Kidney (tissue), 14 donors: ENCODE measurements around the gene AP5Z1. TPM values are rescaled to one million over a fixed set of nuclear protein-coding genes. Genes with fewer than 3 reads are reported as not detected.
A peak's percentile ranks its signal among the peaks of the same experiment; 100 is the strongest.

Source experiments
- DNase-seq, 5 donors: peaks; one replicate each; pipeline ENCODE4 v3.0.0-alpha.2; 2013 to 2020
- FAIRE-seq: peaks from 2 replicates; lab custom pipeline; 2012; peaks lifted over from hg19 to GRCh38; lab: Jason Lieb, UNC
- H3K27ac ChIP-seq, 2 donors: one replicate each; pipeline ENCODE4 v1.7.0; 2013; ENCODE audit warnings: low read depth in 2 of 2, low read length in 2 of 2, inconsistent platforms in 1 of 2
- H3K27me3 ChIP-seq: one replicate; pipeline ENCODE4 v1.7.1; 2013; ENCODE audit warnings: low read length, inconsistent platforms; ENCODE audit not compliant: control insufficient read depth, insufficient read depth
- H3K36me3 ChIP-seq, 3 donors: one replicate each; pipeline versions ENCODE4 v1.7.0 to v1.7.1; 2013; ENCODE audit warnings: low read length in 3 of 3, control low read depth in 1 of 3, inconsistent platforms in 1 of 3; ENCODE audit not compliant: insufficient read depth in 3 of 3, control insufficient read depth in 2 of 3
- H3K4me1 ChIP-seq, 3 donors: one replicate each; pipeline versions ENCODE4 v1.7.0 to v1.7.1; 2013; ENCODE audit warnings: low read length in 3 of 3, inconsistent platforms in 1 of 3, low read depth in 1 of 3; ENCODE audit not compliant: control insufficient read depth in 2 of 3, insufficient read depth in 2 of 3
- H3K4me3 ChIP-seq, 3 donors: one replicate each; pipeline versions ENCODE4 v1.7.0 to v1.8.1; 2013; ENCODE audit warnings: low read length in 3 of 3, control low read depth in 1 of 3, inconsistent platforms in 1 of 3
- H3K9ac ChIP-seq, 3 donors: one replicate each; pipeline versions ENCODE4 v1.7.0 to v1.7.1; 2013; ENCODE audit warnings: low read length in 3 of 3, control low read depth in 1 of 3, inconsistent platforms in 1 of 3
- H3K9me3 ChIP-seq, 3 donors: one replicate each; pipeline versions ENCODE4 v1.7.0 to v1.7.1; 2013; ENCODE audit warnings: low read length in 3 of 3, control low read depth in 1 of 3, inconsistent platforms in 1 of 3; ENCODE audit not compliant: control insufficient read depth in 2 of 3, insufficient read depth in 1 of 3
- CTCF ChIP-seq: IDR thresholded peaks from 3 replicates; pipeline ENCODE4 v1.5.1; 2012; ENCODE audit warnings: mild to moderate bottlenecking, moderate library complexity, borderline replicate concordance; ENCODE audit not compliant: insufficient read depth; ENCODE audit errors: extremely low read depth
- intact Hi-C: fragments of 100-400 bp; cut with DNase I; formaldehyde crosslinking; loops from one replicate; pipeline ENCODE4 v1.11.1; 2022
- polyA plus RNA-seq: library from polyadenylated mRNA; stranded (reverse); fragments of 350-450 nt; fragmentation: Illumina TruSeq; extraction: RNeasy Lipid Tissue Mini Kit (QIAGEN cat#74804); gene quantifications from one replicate; pipeline ENCODE4 v1.2.3, GENCODE V29; 2014; ENCODE audit warnings: low read depth, low replicate concordance; ENCODE audit not compliant: insufficient read depth
- total RNA-seq: library from RNA; stranded (reverse); fragmentation: NEBNext Ultra II Directional; extraction: Animal tissue kit (Norgen Biotek cat#: 25700); gene quantifications from one replicate; pipeline ENCODE4 v1.2.1, GENCODE V29; 2021
- donor health status: control.
- donor health status: control.
- donor health status: control.
- donor health status: control.
- donor health status: control.
- donor health status: DM: yes; HTN: yes; CAD: no.
- donor health status: Normal renal cell carcinoma (clear cell type).

Gene AP5Z1
- total and polyA plus RNA-seq, 2 donors from 2014 or later = 23.4 to 38.5 TPM

GRCh38 chr7:4825081-4825480, 49.7 kb downstream of the AP5Z1 start:
- H3K9me3 ChIP-seq = no peaks in the 10 kb centered on the region
- peak in 2 of 5 donors; percentile 33 to 50 for DNase-seq
- H3K36me3 ChIP-seq = no peaks in the 10 kb centered on the region
- no peak overlapping the region for H3K9ac ChIP-seq
- no peak overlapping the region for H3K27ac ChIP-seq
- no peak overlapping the region for H3K4me3 ChIP-seq
- FAIRE-seq = no peak
- no peaks in the 10 kb centered on the region for H3K27me3 ChIP-seq
- TF ChIP-seq CTCF = no peak
- intact Hi-C loops = no loop called here
- H3K4me1 ChIP-seq = peaks cover 0 to 3% (median 0%) of the 10 kb centered on the region in 3 donors

- Histone ChIP-seq H3K9ac (no peak overlapping the region), H3K27me3 (no peaks in the 10 kb centered on the region), H3K4me1 (no peaks in the 10 kb centered on the region), H3K4me3 (no peak overlapping the region), H3K27ac (no peak overlapping the region), H3K9me3 (no peaks in the 10 kb centered on the region), H3K36me3 (no peaks in the 10 kb centered on the region)
- FAIRE-seq = no peak
- DNase-seq = peak in 2 of 5 donors; percentile 31 to 56
- no peak for TF ChIP-seq CTCF
- intact Hi-C loops = no loop called here
These were observed 53.4 kb downstream of the AP5Z1 start for GRCh38 chr7:4828720-4829383.

- no peak for FAIRE-seq
- DNase-seq = peak in 4 of 5 donors; percentile 87 to 93 (median 89)
These were observed 54.8 kb downstream of the AP5Z1 start for GRCh38 chr7:4830176-4830575.

More at GRCh38 chr7:4830176-4830575, 54.8 kb downstream of the AP5Z1 start:
- Histone ChIP-seq H3K27me3 (no peaks in the 10 kb centered on the region), H3K9ac (peak overlapping the region in 1 of 3 donors; percentile 34), H3K4me1 (no peaks in the 10 kb centered on the region), H3K9me3 (no peaks in the 10 kb centered on the region), H3K27ac (no peak overlapping the region), H3K4me3 (no peak overlapping the region), H3K36me3 (no peaks in the 10 kb centered on the region)
- intact Hi-C loops = no loop called here
- TF ChIP-seq CTCF = peak; percentile 82
